K562 (cell line): Measurements from ENCODE around the gene DNAJC8. TPM values are rescaled to one million over a fixed set of nuclear protein-coding genes. Genes with fewer than 3 reads are reported as not detected.

Experiments
- ATAC-seq: fragments of 200-7000 bp; cut with Tn5 transposase; 3 replicates; pipeline ENCODE4 v1.9.1; 2020; ENCODE audit warnings: moderate library complexity
- BruUV-seq: library from RNA; stranded (reverse); fragments of 400-500 nt; replicated peaks from 2 replicates; lab custom pipeline; 2021; lab: Mats Ljungman, UMichigan
- CTCF ChIA-PET: fragments of 300-600 bp; formaldehyde crosslinking; extraction: SDS; loops from one replicate; lab custom pipeline; 2021; ENCODE audit warnings: low intra/inter-chr PET ratio; lab: Yijun Ruan, JAX
- POLR2A ChIA-PET: fragments of 300-600, 350-650 bp; sonication (Branson Sonifier 250); formaldehyde crosslinking; extraction: SDS; loops from one replicate; lab custom pipeline; 2021; ENCODE audit warnings: antibody characterized with exemption, inconsistent platforms; lab: Yijun Ruan, JAX
- DNase-seq, 4 experiments: peaks; one replicate each; pipeline versions ENCODE4 v3.0.0 to v3.0.0-alpha.2; 2011 to 2018; ENCODE audit warnings: low spot score in 3 of 4, mixed read lengths in 3 of 4; ENCODE audit errors: extremely low read depth in 1 of 4
- FAIRE-seq: peaks from 2 replicates; lab custom pipeline; 2011; peaks lifted over from hg19 to GRCh38; lab: Jason Lieb, UNC
- H2AFZ ChIP-seq: 2 replicates; pipeline ENCODE4 v1.6.0; 2011; ENCODE audit warnings: low read depth, low read length, control low read depth, inconsistent platforms
- H3K27ac ChIP-seq: fragments of 200-600 bp; 3 replicates; pipeline ENCODE4 v1.8.0; 2011; ENCODE audit warnings: low read depth, mild to moderate bottlenecking, control low read depth, inconsistent platforms, low read length, moderate library complexity, mixed read lengths; ENCODE audit errors: extremely low read depth
- H3K27me3 ChIP-seq, 2 experiments: fragments of 300-600 bp in 1 of 2; 2 replicates in 1 of 2; 3 replicates in 1 of 2; pipeline versions ENCODE4 v1.6.0 to v1.8.0; 2011; ENCODE audit warnings: inconsistent platforms in 2 of 2, low read length in 2 of 2, mild to moderate bottlenecking in 1 of 2, mixed read lengths in 1 of 2, moderate library complexity in 1 of 2; ENCODE audit not compliant: control insufficient read depth in 2 of 2, insufficient read depth in 2 of 2
- H3K36me3 ChIP-seq: fragments of 300-600 bp; 3 replicates; pipeline ENCODE4 v1.8.0; 2011; ENCODE audit warnings: mild to moderate bottlenecking, low read length, inconsistent platforms; ENCODE audit not compliant: control insufficient read depth, insufficient read depth
- H3K4me1 ChIP-seq, 2 experiments: fragments of 200-600 bp in 1 of 2; replicated peaks in 1 of 2; 2 replicates in 1 of 2; 3 replicates in 1 of 2; pipeline versions ENCODE4 v1.5.1 to v1.8.0; 2011; ENCODE audit warnings: inconsistent platforms in 2 of 2, low read length in 2 of 2, mild to moderate bottlenecking in 1 of 2, mixed read lengths in 1 of 2, moderate library complexity in 1 of 2; ENCODE audit not compliant: control insufficient read depth in 2 of 2, insufficient read depth in 2 of 2
- H3K4me2 ChIP-seq: 2 replicates; pipeline ENCODE4 v1.6.1; 2011; ENCODE audit warnings: low read length, control low read depth, inconsistent platforms, mixed read lengths; ENCODE audit not compliant: insufficient read depth
- H3K4me3 ChIP-seq: fragments of 200-600 bp; sonication (generic), shearing (Covaris generic); 2 replicates; pipeline ENCODE4 v1.5.1; 2016; ENCODE audit warnings: control low read depth, inconsistent platforms
- H3K79me2 ChIP-seq: fragments of 200-600 bp; 3 replicates; pipeline ENCODE4 v1.8.0; 2011; ENCODE audit warnings: low read length, inconsistent platforms; ENCODE audit not compliant: control insufficient read depth, insufficient read depth
- H3K9ac ChIP-seq, 2 experiments: 2 replicates each; pipeline versions ENCODE4 v1.6.0 to v1.6.1; 2011; ENCODE audit warnings: low read depth in 2 of 2, low read length in 2 of 2, control low read depth in 1 of 2, inconsistent platforms in 1 of 2, mild to moderate bottlenecking in 1 of 2, mixed read lengths in 1 of 2; ENCODE audit not compliant: insufficient read depth in 1 of 2
- H3K9me1 ChIP-seq: one replicate; pipeline ENCODE4 v1.6.0; 2011; ENCODE audit warnings: inconsistent platforms, mild to moderate bottlenecking, low read length, moderate library complexity; ENCODE audit not compliant: control insufficient read depth, insufficient read depth
- H3K9me3 ChIP-seq: replicated peaks from 2 replicates; pipeline ENCODE4 v1.5.1; 2011; ENCODE audit warnings: low read depth, low read length, inconsistent platforms; ENCODE audit not compliant: control insufficient read depth, insufficient read depth
- H4K20me1 ChIP-seq: replicated peaks from 2 replicates; pipeline ENCODE4 v1.6.1; 2011; ENCODE audit warnings: low read length, inconsistent platforms, mixed read lengths; ENCODE audit not compliant: control insufficient read depth, insufficient read depth
- CEBPG ChIP-seq, 3 experiments: fragments of 200-800 bp in 1 of 3; sonication (Bioruptor generic) in 1 of 3; sonication (generic) in 1 of 3; formaldehyde crosslinking in 1 of 3; IDR thresholded peaks in 2 of 3; conservative IDR thresholded peaks in 1 of 3; 2 replicates each; pipeline versions ENCODE4 v1.6.1 to v1.8.0; 2016 to 2022; ENCODE audit warnings: missing compliant biosample characterization in 2 of 3, missing genetic modification characterization in 2 of 3, mild to moderate bottlenecking in 1 of 3, missing genetic modification reagents in 1 of 3
- CTBP1 ChIP-seq: fragments of 450-650 bp; IDR thresholded peaks from 2 replicates; pipeline ENCODE4 v1.6.1; 2016; ENCODE audit warnings: borderline replicate concordance
- EGR1 ChIP-seq: fragments of 450-650 bp; conservative IDR thresholded peaks from 2 replicates; pipeline ENCODE4 v1.6.1; 2017; ENCODE audit warnings: mild to moderate bottlenecking
- HDGF ChIP-seq: fragments of 450-650 bp; IDR thresholded peaks from 2 replicates; pipeline ENCODE4 v1.6.1; 2016
- RAD21 ChIP-seq, 2 experiments: fragments of 250-450 bp in 1 of 2; fragments of 450-650 bp in 1 of 2; sonication (Bioruptor Pico) in 1 of 2; formaldehyde crosslinking in 1 of 2; IDR thresholded peaks in 1 of 2; conservative IDR thresholded peaks in 1 of 2; 2 replicates each; pipeline versions ENCODE4 v1.4.0 to v1.8.0; 2020 to 2022; ENCODE audit warnings: mild to moderate bottlenecking in 2 of 2, moderate library complexity in 1 of 2
- STAT5A ChIP-seq: IDR thresholded peaks from 2 replicates; pipeline ENCODE4 v1.6.1; 2012; ENCODE audit warnings: low read length, inconsistent platforms, borderline replicate concordance
- WGBS: fragments of 100-300 bp; shearing (Covaris generic); methylation state at CpG from one replicate; pipeline ENCODE4 v1.1.6; 2016; ENCODE audit warnings: low coverage, mixed read lengths; ENCODE audit not compliant: insufficient coverage; ENCODE audit errors: missing lambda C conversion rate; 5-methylcytosine and 5-hydroxymethylcytosine counted together
- in situ Hi-C: fragments of 300-500 bp; cut with MboI; formaldehyde crosslinking; loops from 4 replicates; pipeline ENCODE4 v1.15.0; 2018; ENCODE audit warnings: inconsistent platforms, mixed read lengths
- intact Hi-C: fragments of 100-400 bp; cut with micrococcal nuclease; formaldehyde crosslinking; loops from 2 replicates; pipeline ENCODE4 v1.14.2; 2022
- polyA plus RNA-seq, 8 experiments: library from polyadenylated mRNA; depleted of rRNA in 4 of 8; stranded (reverse) in 5 of 8; unstranded in 3 of 8; fragments of >200 nt; fragmentation: Nextera tagmentation in 2 of 8; fragmentation: Illumina TruSeq in 1 of 8; extraction: Ambion mirVana in 2 of 8; extraction: Trizol in 1 of 8; gene quantifications; 2 replicates each; pipeline versions ENCODE4 v1.2.1 to v1.2.3, GENCODE V29; 2011 to 2014; ENCODE audit warnings: inconsistent platforms in 1 of 8, missing spikeins in 1 of 8
- total RNA-seq, 7 experiments: library from RNA; depleted of rRNA in 6 of 7; stranded (reverse); fragments of >200 nt in 6 of 7; fragmentation: Illumina TruSeq in 2 of 7; extraction: Trizol in 2 of 7; gene quantifications; 2 replicates each; pipeline versions ENCODE4 v1.2.1 to v1.2.3, GENCODE V29; 2011 to 2021; ENCODE audit warnings: low replicate concordance in 1 of 7
- TF ChIP-seq, protein P1 (sequence below): fragments of 450-650 bp; formaldehyde crosslinking; conservative IDR thresholded peaks from 2 replicates; pipeline ENCODE4 v1.4.0; 2022; ENCODE audit warnings: mild to moderate bottlenecking, missing genetic modification characterization
- TF ChIP-seq, protein P2 (sequence below), 2 experiments: fragments of 250-450 bp in 1 of 2; fragments of 450-650 bp in 1 of 2; sonication (Bioruptor Pico) in 1 of 2; IDR thresholded peaks; 2 replicates each; pipeline versions ENCODE4 v1.6.1 to v1.8.0; 2016 to 2021; ENCODE audit warnings: mild to moderate bottlenecking in 2 of 2, moderate library complexity in 2 of 2, missing compliant biosample characterization in 1 of 2, missing genetic modification characterization in 1 of 2

The DNAJC8 gene
- total and polyA plus RNA-seq, 9 of the 15 experiments (the other 6 are each of a cell fraction or from before 2014, with no cell fraction given) = 143 to 508 (median 209) TPM

DNA sequence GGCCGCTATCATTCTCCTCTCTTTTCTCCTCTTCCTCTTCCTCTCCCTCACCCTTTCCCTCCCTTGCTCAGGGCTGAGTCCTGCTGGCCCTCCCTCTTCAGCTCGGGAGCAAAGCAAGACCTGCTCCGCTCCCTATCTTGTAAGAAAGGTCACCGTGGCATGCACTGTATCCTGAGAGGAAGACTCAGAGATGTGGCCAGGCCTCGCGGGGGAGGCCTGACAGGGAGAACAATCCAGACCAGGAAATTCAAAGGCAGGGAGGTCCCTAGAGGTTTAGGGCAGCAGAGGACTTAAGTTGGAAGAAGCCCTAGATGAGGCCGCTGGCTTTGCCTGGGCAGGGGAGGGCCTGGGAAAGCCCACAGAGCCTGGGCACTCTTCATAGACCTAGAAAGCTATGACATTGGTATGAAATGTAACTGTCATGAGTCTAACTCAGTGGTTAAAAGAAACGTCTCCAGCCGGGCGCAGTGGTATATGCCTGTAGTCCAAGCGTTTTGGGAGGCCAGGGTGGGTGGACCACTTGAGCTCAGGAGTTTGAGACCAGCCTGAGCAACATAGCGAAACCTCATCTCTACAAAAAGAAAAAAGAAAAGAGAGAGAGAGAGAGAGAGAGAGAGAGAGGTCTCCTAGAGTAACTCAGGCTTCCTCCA lies 41.7 kb downstream of the DNAJC8 start:
- 33% methylated on average over 12 of the region's 12 CpGs for WGBS
- H3K27me3 ChIP-seq = no peaks in the 10 kb centered on the region
- H4K20me1 ChIP-seq = no peaks in the 10 kb centered on the region
- in situ Hi-C loops = loop anchor here (10.0 kb wide), 1 partner anchor 326 kb away; no protein-coding TSS in a partner anchor
- H3K4me2 ChIP-seq = peak overlapping the region; percentile 27
- intact Hi-C loops = no loop called here
- ChIA-PET POLR2A (interaction anchor here (1.0 to 1.9 kb wide), 3 partner anchors 11 to 458 kb away, joined by 3 to 4 read pairs (median 4); partner anchors contain the start of gene RNU11), CTCF (no interaction called here)
- H3K9me3 ChIP-seq = no peaks in the 10 kb centered on the region
- no TSS peak for BruUV-seq
- DNase-seq = peak in 2 of 4 experiments; percentile 34 to 44
- TF ChIP-seq EGR1 (0 out of 2 replicates have a peak, but pooled peaks have one; percentile 12), STAT5A (no peak), HDGF (peak; percentile 81; the same call in 1 of the 2 replicates), CTBP1 (peak; percentile 32; the same call in 1 of the 2 replicates), CEBPG (CRISPR knock-in tag; IDR thresholded peaks at IDR 0.05) (no peak), CEBPG (tag; conservative IDR thresholded peaks at IDR 0.05 in 1 of 2, IDR thresholded peaks at IDR 0.05 in 1 of 2) (no peak), RAD21 (CRISPR knock-in tag; conservative IDR thresholded peaks at IDR 0.05 in 1 of 2, IDR thresholded peaks at IDR 0.05 in 1 of 2) (0 out of 4 replicates have a peak, but pooled peaks of 1 of the 2 experiments have one; percentile 8)
- TF ChIP-seq, protein P1, sequence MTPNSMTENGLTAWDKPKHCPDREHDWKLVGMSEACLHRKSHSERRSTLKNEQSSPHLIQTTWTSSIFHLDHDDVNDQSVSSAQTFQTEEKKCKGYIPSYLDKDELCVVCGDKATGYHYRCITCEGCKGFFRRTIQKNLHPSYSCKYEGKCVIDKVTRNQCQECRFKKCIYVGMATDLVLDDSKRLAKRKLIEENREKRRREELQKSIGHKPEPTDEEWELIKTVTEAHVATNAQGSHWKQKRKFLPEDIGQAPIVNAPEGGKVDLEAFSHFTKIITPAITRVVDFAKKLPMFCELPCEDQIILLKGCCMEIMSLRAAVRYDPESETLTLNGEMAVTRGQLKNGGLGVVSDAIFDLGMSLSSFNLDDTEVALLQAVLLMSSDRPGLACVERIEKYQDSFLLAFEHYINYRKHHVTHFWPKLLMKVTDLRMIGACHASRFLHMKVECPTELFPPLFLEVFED (CRISPR knock-in tag) = 0 out of 2 replicates have a peak, but pooled peaks have one; percentile 2
- TF ChIP-seq, protein P2, sequence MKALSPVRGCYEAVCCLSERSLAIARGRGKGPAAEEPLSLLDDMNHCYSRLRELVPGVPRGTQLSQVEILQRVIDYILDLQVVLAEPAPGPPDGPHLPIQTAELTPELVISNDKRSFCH (CRISPR knock-in tag; IDR thresholded peaks at IDR 0.05) = no peak
- TF ChIP-seq, protein P2 (tag; IDR thresholded peaks at IDR 0.05) = peak; percentile 40; the same call in 1 of the 2 replicates
- H3K4me3 ChIP-seq = no peak overlapping the region
- H3K27ac ChIP-seq = no peak overlapping the region; the same call in 2 of the 3 replicates
- H3K9me1 ChIP-seq = no peaks in the 10 kb centered on the region
- ATAC-seq = peak; percentile 69
- peaks cover 13 to 14% of the 10 kb centered on the region in 2 experiments for H3K4me1 ChIP-seq
- H3K9ac ChIP-seq = peak overlapping the region in 1 of 2 experiments; percentile 74; a peak in 2 of 4 replicates
- no peaks in the 10 kb centered on the region for H3K79me2 ChIP-seq
- H3K36me3 ChIP-seq = no peaks in the 10 kb centered on the region
- no peak for FAIRE-seq
- peak overlapping the region; percentile 78 for H2AFZ ChIP-seq
